A673 (cell line): ENCODE measurements around the gene IPPK. TPM values are rescaled to one million over a fixed set of nuclear protein-coding genes. Genes with fewer than 3 reads are reported as not detected.

Experiments used
- BruUV-seq: library from RNA; stranded (reverse); fragments of 400-500 nt; replicated peaks from 2 replicates; lab custom pipeline; 2021; lab: Mats Ljungman, UMichigan
- CTCF ChIA-PET: fragments of 300-600 bp; sonication (Branson Sonifier 250); formaldehyde crosslinking; loops from one replicate; lab custom pipeline; 2022; ENCODE audit warnings: antibody characterized with exemption; lab: Charles Lee
- POLR2A ChIA-PET: fragments of 300-600 bp; sonication (Branson Sonifier 250); formaldehyde crosslinking; loops from one replicate; lab custom pipeline; 2022; ENCODE audit warnings: antibody characterized with exemption; ENCODE audit not compliant: low non-redundant PET; lab: Charles Lee
- DNase-seq: peaks from one replicate; pipeline ENCODE4 v3.0.0-alpha.2; 2015; ENCODE audit warnings: low spot score
- H3K27ac ChIP-seq: fragments of 200-600 bp; sonication (generic); 2 replicates; pipeline ENCODE4 v1.5.1; 2016; ENCODE audit warnings: mixed run types, low read depth, mild to moderate bottlenecking, mixed read lengths, antibody characterized with exemption, low read length; ENCODE audit not compliant: poor library complexity, severe bottlenecking
- H3K27me3 ChIP-seq: fragments of 200-600 bp; sonication (generic); replicated peaks from 2 replicates; pipeline ENCODE4 v1.6.1; 2017; ENCODE audit warnings: mixed run types, low read depth, mild to moderate bottlenecking, mixed read lengths, antibody characterized with exemption, low read length; ENCODE audit not compliant: insufficient read depth, poor library complexity
- H3K36me3 ChIP-seq: fragments of 200-600 bp; sonication (generic); 2 replicates; pipeline ENCODE4 v1.6.1; 2016; ENCODE audit warnings: mixed run types, mild to moderate bottlenecking, mixed read lengths, antibody characterized with exemption, low read length; ENCODE audit not compliant: insufficient read depth, poor library complexity, severe bottlenecking
- H3K4me1 ChIP-seq: fragments of 200-600 bp; sonication (generic); 2 replicates; pipeline ENCODE4 v1.6.1; 2017; ENCODE audit warnings: mixed run types, mild to moderate bottlenecking, mixed read lengths, antibody characterized with exemption, low read length; ENCODE audit not compliant: insufficient read depth, poor library complexity, severe bottlenecking
- H3K4me3 ChIP-seq: fragments of 200-600 bp; sonication (generic); 2 replicates; pipeline ENCODE4 v1.5.1; 2016; ENCODE audit warnings: low read depth, mixed run types, mild to moderate bottlenecking, mixed read lengths, low read length; ENCODE audit not compliant: poor library complexity, severe bottlenecking
- H3K9me3 ChIP-seq: fragments of 200-600 bp; sonication (generic); 2 replicates; pipeline ENCODE4 v1.6.1; 2016; ENCODE audit warnings: mixed run types, low read depth, mild to moderate bottlenecking, mixed read lengths, antibody characterized with exemption, low read length; ENCODE audit not compliant: poor library complexity, severe bottlenecking
- EZH2 ChIP-seq: fragments of 200-600 bp; sonication (generic); IDR thresholded peaks from 2 replicates; pipeline ENCODE4 v1.6.1; 2017; ENCODE audit warnings: borderline replicate concordance, low read depth, mild to moderate bottlenecking, mixed read lengths, antibody characterized with exemption, low read length; ENCODE audit not compliant: poor library complexity, severe bottlenecking
- intact Hi-C: fragments of 100-400 bp; cut with micrococcal nuclease; formaldehyde crosslinking; loops from one replicate; pipeline ENCODE4 v1.10.0; 2022; ENCODE audit not compliant: unreplicated experiment
- total RNA-seq: library from RNA; stranded (reverse); gene quantifications from 2 replicates; pipeline ENCODE4 v1.2.3, GENCODE V29; 2021
- TF ChIP-seq, protein P1 (sequence below): fragments of 300-800, 200-600 bp; sonication (generic); conservative IDR thresholded peaks from 2 replicates; pipeline ENCODE4 v1.5.1; 2017; ENCODE audit warnings: low read depth, mild to moderate bottlenecking, antibody characterized with exemption, low read length, moderate library complexity, mixed read lengths

IPPK gene
- total RNA-seq, 1 experiment from 2014 or later, result 14.0 TPM

DNA sequence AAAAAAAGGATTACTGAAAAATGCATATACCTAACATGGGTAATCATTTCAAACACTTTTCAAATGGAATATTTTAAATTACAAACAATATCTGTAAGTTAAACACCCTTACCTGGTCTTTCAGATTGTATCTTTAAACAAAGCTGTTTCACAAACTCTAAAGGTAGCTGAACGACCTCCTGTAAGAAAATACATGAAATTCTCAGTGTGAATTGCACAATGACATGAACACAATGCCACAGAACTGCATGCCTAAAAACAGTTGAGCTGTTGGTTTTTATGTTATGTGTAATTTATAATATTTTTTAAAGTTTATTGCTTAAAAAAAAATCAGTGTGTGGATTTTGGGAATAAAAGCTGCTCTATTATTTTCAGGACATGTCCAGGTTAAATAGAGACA lies 17.5 kb downstream of the IPPK start:
- POLR2A ChIA-PET, result interaction anchor here (0.7 kb wide), 1 partner anchor 150 kb away, joined by 11 read pairs; no protein-coding TSS in a partner anchor
- CTCF ChIA-PET, result no interaction called here
- H3K9me3 ChIP-seq, result no peaks in the 10 kb centered on the region
- no peaks in the 10 kb centered on the region for H3K4me1 ChIP-seq
- BruUV-seq, result no TSS peak
- H3K27ac ChIP-seq, result no peak overlapping the region
- DNase-seq, result no peak
- H3K4me3 ChIP-seq, result no peak overlapping the region
- intact Hi-C loops, result no loop called here
- peaks cover 19% of the 10 kb centered on the region for H3K36me3 ChIP-seq
- no peaks in the 10 kb centered on the region for H3K27me3 ChIP-seq
- TF ChIP-seq, protein P1, sequence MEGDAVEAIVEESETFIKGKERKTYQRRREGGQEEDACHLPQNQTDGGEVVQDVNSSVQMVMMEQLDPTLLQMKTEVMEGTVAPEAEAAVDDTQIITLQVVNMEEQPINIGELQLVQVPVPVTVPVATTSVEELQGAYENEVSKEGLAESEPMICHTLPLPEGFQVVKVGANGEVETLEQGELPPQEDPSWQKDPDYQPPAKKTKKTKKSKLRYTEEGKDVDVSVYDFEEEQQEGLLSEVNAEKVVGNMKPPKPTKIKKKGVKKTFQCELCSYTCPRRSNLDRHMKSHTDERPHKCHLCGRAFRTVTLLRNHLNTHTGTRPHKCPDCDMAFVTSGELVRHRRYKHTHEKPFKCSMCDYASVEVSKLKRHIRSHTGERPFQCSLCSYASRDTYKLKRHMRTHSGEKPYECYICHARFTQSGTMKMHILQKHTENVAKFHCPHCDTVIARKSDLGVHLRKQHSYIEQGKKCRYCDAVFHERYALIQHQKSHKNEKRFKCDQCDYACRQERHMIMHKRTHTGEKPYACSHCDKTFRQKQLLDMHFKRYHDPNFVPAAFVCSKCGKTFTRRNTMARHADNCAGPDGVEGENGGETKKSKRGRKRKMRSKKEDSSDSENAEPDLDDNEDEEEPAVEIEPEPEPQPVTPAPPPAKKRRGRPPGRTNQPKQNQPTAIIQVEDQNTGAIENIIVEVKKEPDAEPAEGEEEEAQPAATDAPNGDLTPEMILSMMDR, result no peak
- TF ChIP-seq EZH2, result no peak

DNA sequence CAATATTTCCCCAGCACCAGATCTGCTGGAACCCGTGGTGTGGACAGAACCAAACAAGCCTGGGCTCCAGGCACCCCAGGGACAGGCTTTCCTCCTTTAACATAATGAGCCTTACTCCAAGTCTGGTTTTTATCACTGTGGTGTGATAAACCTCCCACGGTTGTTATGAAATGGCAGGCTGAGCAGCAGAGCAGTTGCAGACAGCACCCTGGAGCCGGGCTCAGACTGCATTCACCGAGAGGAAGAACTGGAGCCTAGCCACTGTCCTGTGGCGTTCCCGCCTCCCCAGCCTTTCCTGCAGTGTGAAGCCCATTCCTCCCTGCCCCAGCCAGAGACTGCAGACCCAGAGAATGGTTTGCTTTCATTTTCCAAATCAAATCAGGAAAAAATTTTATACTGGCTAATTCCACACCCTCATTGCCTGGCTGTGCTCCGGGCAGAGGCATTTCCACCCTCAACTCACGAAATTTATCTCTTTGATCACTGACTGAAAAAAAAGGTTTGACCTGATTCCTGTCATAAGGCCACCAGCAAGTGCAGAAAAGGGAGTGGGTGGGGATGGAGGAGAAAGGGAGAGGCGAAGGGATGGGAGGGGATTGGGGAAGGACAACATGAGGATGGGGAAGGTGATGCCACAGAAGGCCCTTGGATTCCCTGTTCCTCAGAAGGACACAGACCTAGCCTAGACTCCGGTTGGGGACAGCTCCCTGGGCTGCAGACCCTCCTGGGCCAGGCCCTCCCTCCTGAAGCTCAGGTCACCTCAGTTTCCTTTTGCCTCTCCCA lies 18.9 kb downstream of the IPPK start:
- CTCF ChIA-PET, result no interaction called here
- no peaks in the 10 kb centered on the region for H3K27me3 ChIP-seq
- POLR2A ChIA-PET, result no interaction called here
- no TSS peak for BruUV-seq
- peaks cover 19% of the 10 kb centered on the region for H3K36me3 ChIP-seq
- DNase-seq, result peak; percentile 75
- H3K27ac ChIP-seq, result peak overlapping the region; percentile 46
- TF ChIP-seq, protein P1, result no peak
- TF ChIP-seq EZH2, result no peak
- H3K4me3 ChIP-seq, result no peak overlapping the region
- intact Hi-C loops, result no loop called here
- no peaks in the 10 kb centered on the region for H3K4me1 ChIP-seq
- H3K9me3 ChIP-seq, result no peaks in the 10 kb centered on the region

DNA sequence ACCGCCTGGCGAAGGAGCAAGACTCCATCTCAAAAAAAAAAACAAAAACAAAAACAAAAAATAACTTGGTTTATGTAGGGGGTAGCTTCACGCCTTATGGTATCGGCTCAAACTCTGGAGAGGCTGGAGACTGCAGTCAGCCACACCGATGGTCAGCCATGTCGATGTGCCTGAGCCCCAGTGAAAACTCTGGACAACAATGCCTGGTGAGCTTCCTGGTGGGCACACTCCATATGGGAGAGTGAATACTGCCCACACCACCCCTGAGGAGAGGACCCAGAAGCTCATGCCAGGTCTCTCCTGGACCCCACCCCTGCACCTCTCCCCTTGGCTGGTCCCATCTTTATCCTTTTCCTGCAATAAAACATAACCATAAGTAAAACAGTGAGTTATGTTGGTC lies 19.6 kb downstream of the IPPK start:
- H3K4me1 ChIP-seq, result no peaks in the 10 kb centered on the region
- POLR2A ChIA-PET, result interaction anchor here (0.6 kb wide), 1 partner anchor 17 kb away, joined by 4 read pairs; no protein-coding TSS in a partner anchor
- H3K9me3 ChIP-seq, result no peaks in the 10 kb centered on the region
- peaks cover 18% of the 10 kb centered on the region for H3K36me3 ChIP-seq
- TF ChIP-seq, protein P1, result no peak
- TF ChIP-seq EZH2, result no peak
- H3K27ac ChIP-seq, result peak overlapping the region; percentile 46
- no peak overlapping the region for H3K4me3 ChIP-seq
- CTCF ChIA-PET, result no interaction called here
- intact Hi-C loops, result no loop called here
- no peak for DNase-seq
- no TSS peak for BruUV-seq
- no peaks in the 10 kb centered on the region for H3K27me3 ChIP-seq
